K562 (cell line): ENCODE measurements around the gene HDAC7. TPM values are rescaled to one million over a fixed set of nuclear protein-coding genes. Genes with fewer than 3 reads are reported as not detected.

Experiments used
- BDP1 ChIP-seq: IDR thresholded peaks from 3 replicates; pipeline ENCODE4 v1.6.1; 2011; ENCODE audit not compliant: insufficient read length, insufficient read depth
- EGR1 ChIP-seq: fragments of 450-650 bp; conservative IDR thresholded peaks from 2 replicates; pipeline ENCODE4 v1.6.1; 2017; ENCODE audit warnings: mild to moderate bottlenecking
- HMG20A ChIP-seq: fragments of 450-650 bp; formaldehyde crosslinking; conservative IDR thresholded peaks from 2 replicates; pipeline ENCODE4 v1.4.0; 2020; ENCODE audit warnings: mild to moderate bottlenecking, mixed read lengths
- HMGN3 ChIP-seq: IDR thresholded peaks from 2 replicates; pipeline ENCODE4 v1.6.1; 2011; ENCODE audit warnings: borderline replicate concordance, low read depth, mild to moderate bottlenecking, mixed read lengths, low read length; ENCODE audit not compliant: insufficient read length; ENCODE audit errors: extremely low read depth
- HNRNPL ChIP-seq: fragments of 200-400 bp; formaldehyde crosslinking; IDR thresholded peaks from 2 replicates; pipeline ENCODE4 v1.6.1; 2017; ENCODE audit warnings: low read depth, mild to moderate bottlenecking, low read length
- JUND ChIP-seq, 2 experiments: IDR thresholded peaks; 2 replicates in 1 of 2; 3 replicates in 1 of 2; pipeline ENCODE4 v1.6.1; 2011; ENCODE audit warnings: borderline replicate concordance in 2 of 2, low read depth in 2 of 2, low read length in 2 of 2, improper control_type of control experiment in 1 of 2, missing biosample characterization in 1 of 2, missing genetic modification characterization in 1 of 2, missing genetic modification reagents in 1 of 2
- KAT7 ChIP-seq: sonication (generic); formaldehyde crosslinking; IDR thresholded peaks from 2 replicates; pipeline ENCODE4 v1.8.0; 2022; ENCODE audit warnings: missing genetic modification reagents, mild to moderate bottlenecking, borderline replicate concordance
- LCOR ChIP-seq: sonication (generic); formaldehyde crosslinking; IDR thresholded peaks from 2 replicates; pipeline ENCODE4 v1.8.0; 2022; ENCODE audit warnings: mild to moderate bottlenecking, missing genetic modification reagents
- MCM5 ChIP-seq: fragments of 450-650 bp; IDR thresholded peaks from 2 replicates; pipeline ENCODE4 v1.6.1; 2016; ENCODE audit warnings: low read depth
- NR2C2 ChIP-seq, 2 experiments: fragments of 200-800 bp in 1 of 2; sonication (Bioruptor generic) in 1 of 2; sonication (generic) in 1 of 2; formaldehyde crosslinking in 1 of 2; IDR thresholded peaks; 2 replicates each; pipeline versions ENCODE4 v1.6.1 to v1.8.0; 2016 to 2022; ENCODE audit warnings: mild to moderate bottlenecking in 1 of 2, missing compliant biosample characterization in 1 of 2, missing genetic modification characterization in 1 of 2, missing genetic modification reagents in 1 of 2
- NRF1 ChIP-seq, 2 experiments: fragments of 450-650 bp; IDR thresholded peaks in 1 of 2; conservative IDR thresholded peaks in 1 of 2; 2 replicates each; pipeline ENCODE4 v1.6.1; 2014; ENCODE audit warnings: mild to moderate bottlenecking in 2 of 2
- POLR2H ChIP-seq: IDR thresholded peaks from 2 replicates; pipeline ENCODE4 v1.6.1; 2016; ENCODE audit warnings: missing genetic modification characterization, low read depth, mild to moderate bottlenecking, control low read depth, missing compliant biosample characterization, moderate library complexity
- PTRF ChIP-seq: fragments of 450-650 bp; IDR thresholded peaks from 2 replicates; pipeline ENCODE4 v1.6.1; 2016; ENCODE audit warnings: mild to moderate bottlenecking, missing genetic modification characterization, missing compliant biosample characterization
- RBM22 ChIP-seq: fragments of 200-400 bp; formaldehyde crosslinking; IDR thresholded peaks from 2 replicates; pipeline ENCODE4 v1.6.1; 2018; ENCODE audit warnings: low read length, low read depth; ENCODE audit not compliant: poor library complexity, severe bottlenecking
- SIRT6 ChIP-seq: IDR thresholded peaks from one replicate; pipeline ENCODE4 v1.6.1; 2012; ENCODE audit warnings: low read depth, mild to moderate bottlenecking, control low read depth, inconsistent platforms, low read length, moderate library complexity
- STAG1 ChIP-seq: sonication (generic); formaldehyde crosslinking; IDR thresholded peaks from 2 replicates; pipeline ENCODE4 v1.5.0; 2020; ENCODE audit warnings: missing genetic modification reagents, borderline replicate concordance
- U2AF1 ChIP-seq: fragments of 200-400 bp; formaldehyde crosslinking; optimal IDR thresholded peaks from 2 replicates; pipeline ENCODE3; 2017; ENCODE audit warnings: mild to moderate bottlenecking, low read depth, low read length, moderate library complexity
- ZBED1 ChIP-seq: IDR thresholded peaks from 2 replicates; pipeline ENCODE4 v1.6.1; 2014
- ZNF408 ChIP-seq: fragments of 250-450 bp; sonication (Bioruptor Pico); IDR thresholded peaks from 2 replicates; pipeline ENCODE4 v1.4.0; 2020; ENCODE audit warnings: low read depth, mild to moderate bottlenecking, moderate library complexity
- polyA plus RNA-seq, 8 experiments: library from polyadenylated mRNA; depleted of rRNA in 4 of 8; stranded (reverse) in 5 of 8; unstranded in 3 of 8; fragments of >200 nt; fragmentation: Nextera tagmentation in 2 of 8; fragmentation: Illumina TruSeq in 1 of 8; extraction: Ambion mirVana in 2 of 8; extraction: Trizol in 1 of 8; gene quantifications; 2 replicates each; pipeline versions ENCODE4 v1.2.1 to v1.2.3, GENCODE V29; 2011 to 2014; ENCODE audit warnings: inconsistent platforms in 1 of 8, missing spikeins in 1 of 8
- total RNA-seq, 7 experiments: library from RNA; depleted of rRNA in 6 of 7; stranded (reverse); fragments of >200 nt in 6 of 7; fragmentation: Illumina TruSeq in 2 of 7; extraction: Trizol in 2 of 7; gene quantifications; 2 replicates each; pipeline versions ENCODE4 v1.2.1 to v1.2.3, GENCODE V29; 2011 to 2021; ENCODE audit warnings: low replicate concordance in 1 of 7
- TF ChIP-seq, protein P1 (sequence below): sonication (generic); formaldehyde crosslinking; IDR thresholded peaks from 2 replicates; pipeline ENCODE4 v1.8.0; 2022; ENCODE audit warnings: mild to moderate bottlenecking, missing genetic modification reagents
- TF ChIP-seq, protein P2 (sequence below): sonication (generic); formaldehyde crosslinking; IDR thresholded peaks from 2 replicates; pipeline ENCODE4 v1.8.0; 2022; ENCODE audit warnings: mild to moderate bottlenecking, missing genetic modification reagents

HDAC7 gene
- total and polyA plus RNA-seq, 9 of the 15 experiments (the other 6 are each of a cell fraction or from before 2014, with no cell fraction given): 2.5 to 129 (median 31.1) TPM

DNA sequence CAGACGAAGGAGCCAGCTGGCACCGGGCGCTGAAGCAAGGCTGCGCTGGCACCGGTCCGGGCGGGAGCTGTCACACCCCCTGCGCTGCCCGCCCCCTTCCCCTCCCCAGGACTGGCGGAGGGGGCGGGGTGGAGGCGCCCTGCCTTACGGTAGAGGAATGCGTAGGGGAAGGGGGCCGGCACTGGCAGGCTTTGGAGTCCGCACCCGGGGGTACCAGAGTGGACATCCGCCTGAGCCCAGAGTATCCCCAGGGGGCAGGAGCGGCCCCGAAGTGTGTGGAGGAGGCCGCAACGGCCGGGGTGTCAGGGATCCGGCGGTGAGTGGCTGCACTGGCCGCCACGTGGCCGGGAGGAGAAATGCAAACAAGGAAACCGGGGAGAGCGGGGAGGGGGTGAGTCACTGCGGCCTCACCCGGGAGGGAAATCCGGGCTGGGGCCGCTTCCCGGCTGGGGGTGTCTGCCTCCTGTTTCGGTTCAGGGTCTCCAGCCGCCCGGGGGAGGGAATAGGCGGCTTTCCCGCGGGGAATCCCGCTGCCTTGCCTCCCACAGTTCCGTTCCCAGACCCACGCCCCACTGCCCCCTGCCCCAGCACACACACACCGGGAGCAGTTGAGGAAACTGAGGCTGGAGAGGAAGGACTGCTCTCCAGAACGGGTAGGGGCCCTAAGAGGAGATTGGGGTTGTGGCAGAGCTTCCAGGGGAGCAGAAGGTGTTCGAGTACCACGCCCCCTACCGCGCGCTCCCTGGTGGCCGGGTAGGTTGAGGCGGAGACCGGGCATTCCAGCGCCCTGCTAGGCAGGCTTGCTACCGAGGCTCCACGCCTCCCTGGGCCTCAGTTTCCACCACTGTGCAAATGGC lies 60.6 kb downstream of the HDAC7 start, which contains the start of gene RAPGEF3 (continued):
- TF ChIP-seq ZBED1 (no peak), PTRF (tag) (no peak), HNRNPL (0 out of 2 replicates have a peak, but pooled peaks have one; percentile 60), HMG20A (CRISPR knock-in tag) (no peak), STAG1 (CRISPR knock-in tag) (no peak), KAT7 (CRISPR knock-in tag) (0 out of 2 replicates have a peak, but pooled peaks have one; percentile 42), MCM5 (no peak), LCOR (CRISPR knock-in tag) (peak; percentile 60; the same call in 1 of the 2 replicates), POLR2H (tag) (no peak), JUND (IDR thresholded peaks at IDR 0.05; ENCODE audit: borderline replicate concordance, low read depth, low read length) (peak; percentile 79), JUND (tag; IDR thresholded peaks at IDR 0.05; ENCODE audit: borderline replicate concordance, low read depth, low read length) (peak; percentile 81; the same call in 1 of the 3 replicates), NR2C2 (CRISPR knock-in tag; IDR thresholded peaks at IDR 0.05) (no peak), NR2C2 (tag; IDR thresholded peaks at IDR 0.05) (no peak), EGR1 (peak; percentile 59), NRF1 (conservative IDR thresholded peaks at IDR 0.05 in 1 of 2, IDR thresholded peaks at IDR 0.05 in 1 of 2) (peak; percentile 44 to 58), RBM22 (no peak), ZNF408 (no peak), BDP1 (no peak), HMGN3 (peak; percentile 74), SIRT6 (no peak), U2AF1 (no peak)
- TF ChIP-seq, protein P1, sequence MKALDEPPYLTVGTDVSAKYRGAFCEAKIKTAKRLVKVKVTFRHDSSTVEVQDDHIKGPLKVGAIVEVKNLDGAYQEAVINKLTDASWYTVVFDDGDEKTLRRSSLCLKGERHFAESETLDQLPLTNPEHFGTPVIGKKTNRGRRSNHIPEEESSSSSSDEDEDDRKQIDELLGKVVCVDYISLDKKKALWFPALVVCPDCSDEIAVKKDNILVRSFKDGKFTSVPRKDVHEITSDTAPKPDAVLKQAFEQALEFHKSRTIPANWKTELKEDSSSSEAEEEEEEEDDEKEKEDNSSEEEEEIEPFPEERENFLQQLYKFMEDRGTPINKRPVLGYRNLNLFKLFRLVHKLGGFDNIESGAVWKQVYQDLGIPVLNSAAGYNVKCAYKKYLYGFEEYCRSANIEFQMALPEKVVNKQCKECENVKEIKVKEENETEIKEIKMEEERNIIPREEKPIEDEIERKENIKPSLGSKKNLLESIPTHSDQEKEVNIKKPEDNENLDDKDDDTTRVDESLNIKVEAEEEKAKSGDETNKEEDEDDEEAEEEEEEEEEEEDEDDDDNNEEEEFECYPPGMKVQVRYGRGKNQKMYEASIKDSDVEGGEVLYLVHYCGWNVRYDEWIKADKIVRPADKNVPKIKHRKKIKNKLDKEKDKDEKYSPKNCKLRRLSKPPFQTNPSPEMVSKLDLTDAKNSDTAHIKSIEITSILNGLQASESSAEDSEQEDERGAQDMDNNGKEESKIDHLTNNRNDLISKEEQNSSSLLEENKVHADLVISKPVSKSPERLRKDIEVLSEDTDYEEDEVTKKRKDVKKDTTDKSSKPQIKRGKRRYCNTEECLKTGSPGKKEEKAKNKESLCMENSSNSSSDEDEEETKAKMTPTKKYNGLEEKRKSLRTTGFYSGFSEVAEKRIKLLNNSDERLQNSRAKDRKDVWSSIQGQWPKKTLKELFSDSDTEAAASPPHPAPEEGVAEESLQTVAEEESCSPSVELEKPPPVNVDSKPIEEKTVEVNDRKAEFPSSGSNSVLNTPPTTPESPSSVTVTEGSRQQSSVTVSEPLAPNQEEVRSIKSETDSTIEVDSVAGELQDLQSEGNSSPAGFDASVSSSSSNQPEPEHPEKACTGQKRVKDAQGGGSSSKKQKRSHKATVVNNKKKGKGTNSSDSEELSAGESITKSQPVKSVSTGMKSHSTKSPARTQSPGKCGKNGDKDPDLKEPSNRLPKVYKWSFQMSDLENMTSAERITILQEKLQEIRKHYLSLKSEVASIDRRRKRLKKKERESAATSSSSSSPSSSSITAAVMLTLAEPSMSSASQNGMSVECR (CRISPR knock-in tag): peak; percentile 86
- TF ChIP-seq, protein P2, sequence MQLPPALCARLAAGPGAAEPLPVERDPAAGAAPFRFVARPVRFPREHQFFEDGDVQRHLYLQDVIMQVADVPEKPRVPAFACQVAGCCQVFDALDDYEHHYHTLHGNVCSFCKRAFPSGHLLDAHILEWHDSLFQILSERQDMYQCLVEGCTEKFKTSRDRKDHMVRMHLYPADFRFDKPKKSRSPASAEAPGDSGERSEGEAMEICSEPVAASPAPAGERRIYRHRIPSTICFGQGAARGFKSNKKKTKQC (CRISPR knock-in tag): 0 out of 2 replicates have a peak, but pooled peaks have one; percentile 25
